Measurements from ENCODE around the gene LSP1.

DNA sequence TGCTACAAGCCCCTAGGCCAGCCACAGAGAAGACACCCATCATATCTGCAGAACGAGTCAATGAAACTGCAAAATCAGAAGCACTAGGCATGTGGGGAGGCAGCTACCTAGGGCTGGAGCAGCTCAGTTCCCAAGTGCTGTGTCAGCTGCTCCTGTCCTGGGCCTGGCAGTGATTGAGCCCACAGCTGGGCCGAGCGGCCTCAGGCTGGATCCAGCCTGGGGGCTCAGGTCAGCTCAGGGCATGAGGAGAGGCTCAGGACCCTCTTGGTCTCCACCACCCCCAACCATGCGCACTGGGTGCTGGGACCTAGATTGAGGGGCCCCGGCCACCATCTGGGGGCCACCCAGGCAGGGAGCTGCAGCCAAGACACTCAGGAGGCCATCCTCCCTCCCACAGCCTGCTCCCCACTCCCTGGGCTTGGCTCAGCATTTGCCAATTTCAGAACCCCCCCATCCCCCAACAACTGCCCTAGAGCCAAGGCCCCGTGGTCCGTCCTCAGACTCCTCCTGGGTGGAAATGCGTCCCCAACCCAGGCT lies 64.2 kb downstream of the LSP1 start:
- TF ChIP-seq CTCF (conservative IDR thresholded peaks at IDR 0.05 in 1 of 2, IDR thresholded peaks at IDR 0.05 in 1 of 2; ENCODE audit: low read depth in 1 of 2, low read length in 2 of 2) = no peak
- TF ChIP-seq EZH2 (IDR thresholded peaks at IDR 0.05; ENCODE audit: low read length, missing control alignments) = no peak

Data from fibroblast of lung (primary cell).